ENCODE measurements around the gene KIFBP.

The KIFBP gene

DNA sequence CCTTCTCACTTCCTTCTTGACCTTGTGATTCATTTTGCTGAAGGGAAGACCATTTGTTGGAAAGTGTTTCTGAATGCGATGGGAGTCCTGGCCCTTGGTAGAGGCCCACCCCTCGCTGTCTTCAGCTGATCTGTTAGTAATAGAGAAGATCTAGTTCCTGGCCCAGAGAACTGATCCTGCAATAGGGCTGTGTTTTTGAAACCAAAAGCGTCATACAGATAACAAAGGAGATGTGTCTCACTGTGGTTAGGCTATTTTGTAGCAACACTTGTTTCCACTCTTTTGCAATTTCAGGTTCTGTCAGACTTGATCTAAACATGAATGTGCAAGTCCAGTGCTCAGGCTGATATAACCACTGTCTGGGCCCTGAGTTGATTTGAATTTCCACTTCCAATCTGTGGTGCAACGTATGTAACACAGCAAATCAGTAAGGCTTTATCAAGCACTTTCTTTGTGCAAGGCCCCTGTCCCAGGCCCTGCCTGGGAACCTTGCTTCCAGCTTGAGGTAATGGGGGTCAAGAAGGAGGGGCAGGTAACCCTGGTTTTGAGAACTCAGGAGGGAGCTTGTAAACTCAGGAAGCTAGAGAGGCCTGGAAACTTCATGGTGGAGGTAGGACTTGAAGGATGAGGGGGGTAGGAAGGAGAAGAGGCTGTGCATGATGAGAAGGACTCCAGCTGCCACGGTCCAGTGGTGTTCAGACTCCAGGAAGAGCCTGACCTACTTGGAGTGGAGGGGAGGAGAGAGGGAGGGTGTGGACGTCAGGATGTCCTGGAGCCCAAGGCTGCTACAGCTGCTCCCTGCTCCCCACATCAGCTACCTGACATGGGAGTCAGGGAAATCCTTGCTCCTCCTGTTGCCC lies 57.1 kb downstream of the KIFBP start:
- no peak for TF ChIP-seq TAF1 (IDR thresholded peaks at IDR 0.05; ENCODE audit: low read depth)
- no peak for TF ChIP-seq YY1 (IDR thresholded peaks at IDR 0.05; ENCODE audit: low read depth)
- no peak for TF ChIP-seq TEAD4 (IDR thresholded peaks at IDR 0.05)
- no peak for TF ChIP-seq CEBPB (IDR thresholded peaks at IDR 0.05)
- TF ChIP-seq, protein P1, sequence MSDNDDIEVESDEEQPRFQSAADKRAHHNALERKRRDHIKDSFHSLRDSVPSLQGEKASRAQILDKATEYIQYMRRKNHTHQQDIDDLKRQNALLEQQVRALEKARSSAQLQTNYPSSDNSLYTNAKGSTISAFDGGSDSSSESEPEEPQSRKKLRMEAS (IDR thresholded peaks at IDR 0.05), result no peak
- TF ChIP-seq TCF12 (IDR thresholded peaks at IDR 0.05; ENCODE audit: low read depth), result no peak
- no peak for TF ChIP-seq NFIC (IDR thresholded peaks at IDR 0.05)
- TF ChIP-seq EP300 (IDR thresholded peaks at IDR 0.05; ENCODE audit: borderline replicate concordance), result no peak
- no peak for TF ChIP-seq RAD21 (IDR thresholded peaks at IDR 0.05; ENCODE audit: low read depth)
- TF ChIP-seq, protein P2, sequence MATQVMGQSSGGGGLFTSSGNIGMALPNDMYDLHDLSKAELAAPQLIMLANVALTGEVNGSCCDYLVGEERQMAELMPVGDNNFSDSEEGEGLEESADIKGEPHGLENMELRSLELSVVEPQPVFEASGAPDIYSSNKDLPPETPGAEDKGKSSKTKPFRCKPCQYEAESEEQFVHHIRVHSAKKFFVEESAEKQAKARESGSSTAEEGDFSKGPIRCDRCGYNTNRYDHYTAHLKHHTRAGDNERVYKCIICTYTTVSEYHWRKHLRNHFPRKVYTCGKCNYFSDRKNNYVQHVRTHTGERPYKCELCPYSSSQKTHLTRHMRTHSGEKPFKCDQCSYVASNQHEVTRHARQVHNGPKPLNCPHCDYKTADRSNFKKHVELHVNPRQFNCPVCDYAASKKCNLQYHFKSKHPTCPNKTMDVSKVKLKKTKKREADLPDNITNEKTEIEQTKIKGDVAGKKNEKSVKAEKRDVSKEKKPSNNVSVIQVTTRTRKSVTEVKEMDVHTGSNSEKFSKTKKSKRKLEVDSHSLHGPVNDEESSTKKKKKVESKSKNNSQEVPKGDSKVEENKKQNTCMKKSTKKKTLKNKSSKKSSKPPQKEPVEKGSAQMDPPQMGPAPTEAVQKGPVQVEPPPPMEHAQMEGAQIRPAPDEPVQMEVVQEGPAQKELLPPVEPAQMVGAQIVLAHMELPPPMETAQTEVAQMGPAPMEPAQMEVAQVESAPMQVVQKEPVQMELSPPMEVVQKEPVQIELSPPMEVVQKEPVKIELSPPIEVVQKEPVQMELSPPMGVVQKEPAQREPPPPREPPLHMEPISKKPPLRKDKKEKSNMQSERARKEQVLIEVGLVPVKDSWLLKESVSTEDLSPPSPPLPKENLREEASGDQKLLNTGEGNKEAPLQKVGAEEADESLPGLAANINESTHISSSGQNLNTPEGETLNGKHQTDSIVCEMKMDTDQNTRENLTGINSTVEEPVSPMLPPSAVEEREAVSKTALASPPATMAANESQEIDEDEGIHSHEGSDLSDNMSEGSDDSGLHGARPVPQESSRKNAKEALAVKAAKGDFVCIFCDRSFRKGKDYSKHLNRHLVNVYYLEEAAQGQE (IDR thresholded peaks at IDR 0.05; ENCODE audit: low read depth), result no peak
- TF ChIP-seq ZBTB7A (IDR thresholded peaks at IDR 0.05; ENCODE audit: low read depth), result no peak
- TF ChIP-seq FOXM1 (IDR thresholded peaks at IDR 0.05; ENCODE audit: borderline replicate concordance, low read depth), result no peak
- TF ChIP-seq CREB1 (IDR thresholded peaks at IDR 0.05; ENCODE audit: low read depth), result no peak
- TF ChIP-seq, protein P3, sequence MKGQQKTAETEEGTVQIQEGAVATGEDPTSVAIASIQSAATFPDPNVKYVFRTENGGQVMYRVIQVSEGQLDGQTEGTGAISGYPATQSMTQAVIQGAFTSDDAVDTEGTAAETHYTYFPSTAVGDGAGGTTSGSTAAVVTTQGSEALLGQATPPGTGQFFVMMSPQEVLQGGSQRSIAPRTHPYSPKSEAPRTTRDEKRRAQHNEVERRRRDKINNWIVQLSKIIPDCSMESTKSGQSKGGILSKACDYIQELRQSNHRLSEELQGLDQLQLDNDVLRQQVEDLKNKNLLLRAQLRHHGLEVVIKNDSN (IDR thresholded peaks at IDR 0.05), result no peak
- TF ChIP-seq EGR1 (IDR thresholded peaks at IDR 0.05), result no peak

DNA sequence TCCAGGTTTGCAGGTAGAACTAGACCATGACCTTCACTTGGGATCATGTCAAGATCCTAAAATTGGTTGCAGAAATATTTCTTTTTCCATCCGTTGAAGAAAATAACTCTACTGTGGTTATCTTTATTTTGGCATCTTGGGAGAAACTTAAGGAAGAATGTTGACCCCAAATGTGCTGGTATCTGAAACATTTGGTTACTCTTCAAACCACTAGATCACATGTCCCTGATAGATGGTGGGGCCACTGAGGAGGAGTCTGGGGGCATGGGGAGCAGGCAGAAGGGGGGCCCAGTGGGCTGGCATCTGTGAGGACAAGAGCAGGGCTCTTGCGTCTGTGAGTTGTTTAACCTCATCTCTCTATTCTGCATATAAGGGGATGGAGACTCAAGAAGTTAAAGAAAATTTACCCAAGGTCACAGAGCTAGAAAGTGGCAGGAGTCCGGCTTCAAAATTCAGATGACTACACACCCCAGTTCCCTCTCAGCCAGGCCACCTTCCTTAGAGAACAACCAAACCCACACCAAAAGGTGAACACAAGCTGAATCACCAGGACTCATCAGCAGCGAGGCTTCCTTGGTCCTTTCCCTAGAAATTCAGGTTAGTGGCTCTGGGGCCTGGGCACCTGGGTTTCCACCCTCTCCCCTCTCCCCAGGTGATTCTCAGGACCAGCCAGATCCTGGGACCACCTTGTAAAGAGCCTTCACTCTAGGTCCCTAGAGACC lies 58.7 kb downstream of the KIFBP start:
- TF ChIP-seq EP300 (IDR thresholded peaks at IDR 0.05; ENCODE audit: borderline replicate concordance) (no peak), NFIC (IDR thresholded peaks at IDR 0.05) (no peak), CEBPB (IDR thresholded peaks at IDR 0.05) (no peak), RAD21 (IDR thresholded peaks at IDR 0.05; ENCODE audit: low read depth) (no peak), YY1 (IDR thresholded peaks at IDR 0.05; ENCODE audit: low read depth) (no peak), ZBTB7A (IDR thresholded peaks at IDR 0.05; ENCODE audit: low read depth) (no peak), TAF1 (IDR thresholded peaks at IDR 0.05; ENCODE audit: low read depth) (no peak), TEAD4 (IDR thresholded peaks at IDR 0.05) (no peak), FOXM1 (IDR thresholded peaks at IDR 0.05; ENCODE audit: borderline replicate concordance, low read depth) (no peak)
- TF ChIP-seq, protein P1 (IDR thresholded peaks at IDR 0.05), result no peak
- TF ChIP-seq, protein P3 (IDR thresholded peaks at IDR 0.05), result no peak

DNA sequence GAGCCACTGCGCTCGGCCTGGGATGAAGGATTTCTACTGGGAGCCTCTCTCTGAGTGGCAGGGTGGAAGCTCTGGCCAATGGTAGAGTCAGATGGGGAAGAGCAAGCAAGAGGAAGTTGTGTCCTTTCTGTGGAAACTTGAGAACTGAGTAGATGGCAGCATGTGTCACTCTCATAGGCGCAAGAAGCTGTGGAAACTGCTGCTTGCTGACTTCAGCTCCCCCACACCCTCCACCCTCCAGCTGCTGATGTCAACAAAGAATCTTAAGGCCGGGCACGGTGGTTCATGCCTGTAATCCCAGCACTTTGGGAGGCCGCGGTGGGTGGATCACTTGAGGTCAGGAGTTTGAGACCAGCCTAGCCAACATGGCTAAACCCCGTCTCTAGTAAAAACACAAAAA lies 59.5 kb downstream of the KIFBP start:
- no peak for TF ChIP-seq CREB1 (IDR thresholded peaks at IDR 0.05; ENCODE audit: low read depth)
- TF ChIP-seq, protein P1 (IDR thresholded peaks at IDR 0.05), result no peak

DNA sequence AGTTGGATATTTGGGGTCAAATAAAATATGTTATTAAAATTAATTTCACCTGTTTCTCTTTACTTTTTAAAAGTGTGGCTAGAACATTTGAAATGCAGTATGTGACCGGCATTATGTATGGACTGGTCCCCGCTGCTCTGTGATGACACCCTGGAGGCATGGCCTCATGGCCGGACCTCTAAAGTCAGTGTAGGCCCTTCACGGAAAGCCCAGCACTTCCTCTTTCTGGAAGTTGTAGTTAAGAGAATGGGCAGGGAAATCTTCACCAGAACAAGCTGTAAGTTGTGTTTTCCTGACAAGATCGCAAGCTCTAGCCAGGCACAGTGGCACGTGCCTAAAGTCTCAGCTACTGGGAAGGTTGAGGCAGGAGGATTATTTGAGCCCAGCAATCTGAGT lies 61.0 kb downstream of the KIFBP start:
- no peak for TF ChIP-seq FOXM1 (IDR thresholded peaks at IDR 0.05; ENCODE audit: borderline replicate concordance, low read depth)
- TF ChIP-seq NFIC (IDR thresholded peaks at IDR 0.05), result no peak
- TF ChIP-seq TCF12 (IDR thresholded peaks at IDR 0.05; ENCODE audit: low read depth), result no peak
- TF ChIP-seq, protein P1 (IDR thresholded peaks at IDR 0.05), result no peak
- no peak for TF ChIP-seq CREB1 (IDR thresholded peaks at IDR 0.05; ENCODE audit: low read depth)
- TF ChIP-seq YY1 (IDR thresholded peaks at IDR 0.05; ENCODE audit: low read depth), result no peak
- TF ChIP-seq, protein P2 (IDR thresholded peaks at IDR 0.05; ENCODE audit: low read depth), result no peak
- TF ChIP-seq CEBPB (IDR thresholded peaks at IDR 0.05), result no peak
- TF ChIP-seq TAF1 (IDR thresholded peaks at IDR 0.05; ENCODE audit: low read depth), result no peak
- TF ChIP-seq ZBTB7A (IDR thresholded peaks at IDR 0.05; ENCODE audit: low read depth), result no peak
- TF ChIP-seq, protein P3 (IDR thresholded peaks at IDR 0.05), result no peak
- no peak for TF ChIP-seq EGR1 (IDR thresholded peaks at IDR 0.05)
- no peak for TF ChIP-seq EP300 (IDR thresholded peaks at IDR 0.05; ENCODE audit: borderline replicate concordance)
- no peak for TF ChIP-seq TEAD4 (IDR thresholded peaks at IDR 0.05)
- no peak for TF ChIP-seq RAD21 (IDR thresholded peaks at IDR 0.05; ENCODE audit: low read depth)
